ENCODE results near the gene HMGCS2. TPM values are rescaled to one million over a fixed set of nuclear protein-coding genes. Genes with fewer than 3 reads are reported as not detected.

HMGCS2 gene
- total and polyA plus RNA-seq, 10 of the 15 experiments (the other 5 are each of a cell fraction or from before 2014, with no cell fraction given) = 0.49 TPM; not detected in 9

DNA sequence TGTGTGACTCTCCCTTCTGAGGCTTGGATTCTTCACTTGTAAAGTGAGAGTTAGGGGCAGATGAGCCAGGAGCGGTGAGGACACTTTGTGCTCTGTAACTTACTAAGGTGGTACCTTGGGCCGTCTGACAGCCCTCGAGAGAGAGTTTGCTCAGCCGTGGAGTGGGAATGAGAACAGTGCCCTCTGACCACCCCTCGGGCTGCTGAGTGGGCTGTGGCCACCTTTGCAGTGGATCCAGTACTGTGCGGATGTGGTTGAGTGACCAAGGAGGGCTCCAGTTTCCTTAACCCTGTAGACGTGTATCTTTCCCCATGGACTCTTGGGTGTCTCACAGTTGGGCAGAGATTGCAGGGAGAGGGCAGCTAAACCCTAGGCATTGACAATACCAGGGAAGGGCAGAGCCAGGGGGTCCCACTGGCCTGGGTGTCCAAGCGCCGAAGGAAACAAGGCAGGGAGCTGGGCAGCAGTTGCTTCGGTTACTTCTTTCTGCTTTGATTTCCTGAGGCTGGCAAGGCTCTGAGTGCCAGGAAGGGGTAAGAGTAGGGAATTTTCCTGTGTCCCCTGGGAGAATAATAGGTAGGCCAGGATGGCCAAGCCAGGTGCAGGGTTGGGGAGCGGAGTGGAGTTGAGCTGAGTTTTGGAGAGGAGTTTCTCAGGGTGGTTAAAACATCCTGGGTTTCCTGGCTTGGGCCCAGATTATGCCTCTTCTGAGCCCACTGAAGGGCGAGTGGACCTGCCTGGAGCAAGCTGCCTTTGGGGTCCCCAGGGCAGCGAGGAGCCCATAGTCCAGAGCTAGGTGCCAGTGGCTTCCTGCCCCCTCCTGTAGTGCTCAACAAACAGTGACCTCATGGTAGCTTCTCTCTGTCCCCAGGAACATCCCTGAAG is 27.6 kb downstream of the HMGCS2 start:
- Histone ChIP-seq H3K79me2 (ENCODE audit: control insufficient read depth, insufficient read depth, low read length) (no peaks in the 10 kb centered on the region), H3K4me1 (ENCODE audit: control insufficient read depth, insufficient read depth, low read length) (no peaks in the 10 kb centered on the region), H3K4me3 (no peak overlapping the region), H3K27ac (ENCODE audit: control insufficient read depth, insufficient read depth) (no peak overlapping the region), H3K4me2 (ENCODE audit: control insufficient read depth, insufficient read depth) (no peak overlapping the region), H3K9ac (ENCODE audit: control insufficient read depth, insufficient read depth, low read length) (no peak overlapping the region), H3K9me3 (replicated peaks; ENCODE audit: control insufficient read depth, insufficient read depth, low read length) (no peaks in the 10 kb centered on the region), H3K36me3 (ENCODE audit: control insufficient read depth in 2 of 2, insufficient read depth in 2 of 2, low read length in 1 of 2) (no peaks in the 10 kb centered on the region), H4K20me1 (ENCODE audit: control insufficient read depth, insufficient read depth) (no peaks in the 10 kb centered on the region), H3K27me3 (replicated peaks in 1 of 2; ENCODE audit: control insufficient read depth in 2 of 2, insufficient read depth in 2 of 2, low read length in 1 of 2) (no peaks in the 10 kb centered on the region), H2AFZ (ENCODE audit: control insufficient read depth, low read depth, low read length) (no peak overlapping the region)
- no TSS peak for BruUV-seq (replicated peaks)
- ChIA-PET RAD21 (ENCODE audit: unreplicated experiment) (no interaction called here), POLR2A (no interaction called here), SMC1A (ENCODE audit: uncharacterized antibody, unreplicated experiment) (no interaction called here), CTCF (interaction anchor here (0.6 kb wide), 1 partner anchor 15 kb away, joined by 3 read pairs; no protein-coding TSS in a partner anchor)
- in situ Hi-C loops (cut with MboI) (no loop called here), intact Hi-C loops (cut with micrococcal nuclease; ENCODE audit: unreplicated experiment) (loop anchor here (5.0 kb wide), 2 partner anchors 64 to 129 kb away; no protein-coding TSS in a partner anchor)
- DNase-seq (ENCODE audit: low read depth, low spot score) (no peak), FAIRE-seq (no peak), ATAC-seq (no peak)
- WGBS (ENCODE audit: insufficient coverage, insufficient replicate concordance, low lambda C conversion rate, missing lambda C conversion rate) = 53% methylated on average over 13 of the region's 13 CpGs
- TF ChIP-seq CBX5 (IDR thresholded peaks at IDR 0.05; ENCODE audit: low read depth) = no peak
- no peak for TF ChIP-seq FOXM1 (IDR thresholded peaks at IDR 0.05; ENCODE audit: low read depth, low read length)
- TF ChIP-seq POU2F2 (IDR thresholded peaks at IDR 0.05; ENCODE audit: borderline replicate concordance, low read depth, low read length) = no peak
- TF ChIP-seq JUNB (IDR thresholded peaks at IDR 0.05) = no peak
- no peak for TF ChIP-seq CREM (IDR thresholded peaks at IDR 0.05; ENCODE audit: low read depth)
- TF ChIP-seq SPI1 (IDR thresholded peaks at IDR 0.05; ENCODE audit: borderline replicate concordance, insufficient read depth, low read depth, low read length) = no peak
- TF ChIP-seq, protein P1, sequence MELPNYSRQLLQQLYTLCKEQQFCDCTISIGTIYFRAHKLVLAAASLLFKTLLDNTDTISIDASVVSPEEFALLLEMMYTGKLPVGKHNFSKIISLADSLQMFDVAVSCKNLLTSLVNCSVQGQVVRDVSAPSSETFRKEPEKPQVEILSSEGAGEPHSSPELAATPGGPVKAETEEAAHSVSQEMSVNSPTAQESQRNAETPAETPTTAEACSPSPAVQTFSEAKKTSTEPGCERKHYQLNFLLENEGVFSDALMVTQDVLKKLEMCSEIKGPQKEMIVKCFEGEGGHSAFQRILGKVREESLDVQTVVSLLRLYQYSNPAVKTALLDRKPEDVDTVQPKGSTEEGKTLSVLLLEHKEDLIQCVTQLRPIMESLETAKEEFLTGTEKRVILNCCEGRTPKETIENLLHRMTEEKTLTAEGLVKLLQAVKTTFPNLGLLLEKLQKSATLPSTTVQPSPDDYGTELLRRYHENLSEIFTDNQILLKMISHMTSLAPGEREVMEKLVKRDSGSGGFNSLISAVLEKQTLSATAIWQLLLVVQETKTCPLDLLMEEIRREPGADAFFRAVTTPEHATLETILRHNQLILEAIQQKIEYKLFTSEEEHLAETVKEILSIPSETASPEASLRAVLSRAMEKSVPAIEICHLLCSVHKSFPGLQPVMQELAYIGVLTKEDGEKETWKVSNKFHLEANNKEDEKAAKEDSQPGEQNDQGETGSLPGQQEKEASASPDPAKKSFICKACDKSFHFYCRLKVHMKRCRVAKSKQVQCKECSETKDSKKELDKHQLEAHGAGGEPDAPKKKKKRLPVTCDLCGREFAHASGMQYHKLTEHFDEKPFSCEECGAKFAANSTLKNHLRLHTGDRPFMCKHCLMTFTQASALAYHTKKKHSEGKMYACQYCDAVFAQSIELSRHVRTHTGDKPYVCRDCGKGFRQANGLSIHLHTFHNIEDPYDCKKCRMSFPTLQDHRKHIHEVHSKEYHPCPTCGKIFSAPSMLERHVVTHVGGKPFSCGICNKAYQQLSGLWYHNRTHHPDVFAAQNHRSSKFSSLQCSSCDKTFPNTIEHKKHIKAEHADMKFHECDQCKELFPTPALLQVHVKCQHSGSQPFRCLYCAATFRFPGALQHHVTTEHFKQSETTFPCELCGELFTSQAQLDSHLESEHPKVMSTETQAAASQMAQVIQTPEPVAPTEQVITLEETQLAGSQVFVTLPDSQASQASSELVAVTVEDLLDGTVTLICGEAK (IDR thresholded peaks at IDR 0.05; ENCODE audit: borderline replicate concordance) = no peak
- TF ChIP-seq MEF2A (IDR thresholded peaks at IDR 0.05; ENCODE audit: insufficient read depth, low read depth, low read length) = no peak
- TF ChIP-seq EED (IDR thresholded peaks at IDR 0.05; ENCODE audit: low read depth) = no peak
- TF ChIP-seq, protein P2, sequence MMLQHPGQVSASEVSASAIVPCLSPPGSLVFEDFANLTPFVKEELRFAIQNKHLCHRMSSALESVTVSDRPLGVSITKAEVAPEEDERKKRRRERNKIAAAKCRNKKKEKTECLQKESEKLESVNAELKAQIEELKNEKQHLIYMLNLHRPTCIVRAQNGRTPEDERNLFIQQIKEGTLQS (IDR thresholded peaks at IDR 0.05; ENCODE audit: borderline replicate concordance, extremely low read depth, low read depth, low read length) = no peak
- no peak for TF ChIP-seq MTA2 (IDR thresholded peaks at IDR 0.05; ENCODE audit: low read depth)
- TF ChIP-seq TCF3 (IDR thresholded peaks at IDR 0.05; ENCODE audit: borderline replicate concordance, insufficient read depth, low read depth, low read length) = no peak
- no peak for TF ChIP-seq YY1 (IDR thresholded peaks at IDR 0.05; ENCODE audit: low read depth, low read length)
- no peak for TF ChIP-seq NR2C1 (IDR thresholded peaks at IDR 0.05)
